Central memory CD8-positive, alpha-beta T cell (primary cell): ENCODE results near the gene MFSD6.
"Not testable (repeated sequence)": the region's sequence is repeated elsewhere in the genome, so short reads cannot be mapped to it uniquely, and the experiment has no call there.

Experiments used
- ATAC-seq: fragments of 150-1000 bp; cut with Tn5 transposase; replicated peaks from 2 replicates; pipeline ENCODE4 v1.10.0; 2022; ENCODE audit warnings: mild to moderate bottlenecking, moderate FRiP score, moderate number of reproducible peaks; ENCODE audit not compliant: poor library complexity, severe bottlenecking; ENCODE audit errors: extremely low read depth
- DNase-seq, 2 donors: peaks; one replicate each; pipeline ENCODE4 v3.0.0; 2021; ENCODE audit warnings: low spot score in 2 of 2
- H3K27ac Mint-ChIP-seq: one replicate; pipeline ENCODE4 v1.8.0; 2022; ENCODE audit warnings: low read depth, mild to moderate bottlenecking, moderate library complexity, mixed read lengths
- H3K27me3 Mint-ChIP-seq: one replicate; pipeline ENCODE4 v1.8.0; 2022; ENCODE audit warnings: mixed read lengths
- H3K36me3 Mint-ChIP-seq: one replicate; pipeline ENCODE4 v1.8.0; 2022; ENCODE audit warnings: mild to moderate bottlenecking, moderate library complexity, mixed read lengths; ENCODE audit not compliant: insufficient read depth
- H3K4me1 Mint-ChIP-seq: one replicate; pipeline ENCODE4 v1.8.0; 2022; ENCODE audit warnings: mixed read lengths
- H3K4me3 Mint-ChIP-seq: one replicate; pipeline ENCODE4 v1.8.0; 2022; ENCODE audit warnings: mild to moderate bottlenecking, moderate library complexity, mixed read lengths
- H3K9me3 Mint-ChIP-seq: one replicate; pipeline ENCODE4 v1.8.0; 2022; ENCODE audit warnings: mixed read lengths

The MFSD6 gene

GRCh38 chr2:190488516-190489233, 80.5 kb downstream of the MFSD6 start:
- Mint-ChIP-seq H3K27ac (no peak overlapping the region), H3K9me3 (peaks cover 10% of the 10 kb centered on the region), H3K36me3 (peaks cover 35% of the 10 kb centered on the region), H3K4me1 (peaks cover 25% of the 10 kb centered on the region), H3K27me3 (no peaks in the 10 kb centered on the region), H3K4me3 (no peak overlapping the region)
- DNase-seq (no peak), ATAC-seq (no peak)

GRCh38 chr2:190489475-190489874, 81.3 kb downstream of the MFSD6 start:
- Mint-ChIP-seq H3K36me3 (peaks cover 33% of the 10 kb centered on the region), H3K4me1 (peaks cover 33% of the 10 kb centered on the region), H3K9me3 (peaks cover 10% of the 10 kb centered on the region), H3K4me3 (no peak overlapping the region), H3K27me3 (no peaks in the 10 kb centered on the region), H3K27ac (no peak overlapping the region)
- no peak for ATAC-seq
- no peak for DNase-seq

- H3K4me1 Mint-ChIP-seq = peaks cover 43% of the 10 kb centered on the region
- H3K27me3 Mint-ChIP-seq = no peaks in the 10 kb centered on the region
- H3K36me3 Mint-ChIP-seq = peaks cover 34% of the 10 kb centered on the region
- no peak overlapping the region for H3K4me3 Mint-ChIP-seq
- DNase-seq (no peak), ATAC-seq (no peak)
- peaks cover 10% of the 10 kb centered on the region for H3K9me3 Mint-ChIP-seq
- no peak overlapping the region for H3K27ac Mint-ChIP-seq
These were observed 82.3 kb downstream of the MFSD6 start for GRCh38 chr2:190490502-190490901.

GRCh38 chr2:190493095-190493494, 84.9 kb downstream of the MFSD6 start:
- Mint-ChIP-seq H3K36me3 (peaks cover 39% of the 10 kb centered on the region), H3K4me3 (no peak overlapping the region), H3K27me3 (no peaks in the 10 kb centered on the region), H3K4me1 (peaks cover 46% of the 10 kb centered on the region), H3K9me3 (peaks cover 10% of the 10 kb centered on the region), H3K27ac (peak overlapping the region; percentile 49)
- ATAC-seq = no peak
- no peak for DNase-seq

- peaks cover 42% of the 10 kb centered on the region for H3K4me1 Mint-ChIP-seq
- H3K4me3 Mint-ChIP-seq, H3K9me3 Mint-ChIP-seq, ATAC-seq, DNase-seq, H3K27me3 Mint-ChIP-seq: not testable (repeated sequence)
- H3K27ac Mint-ChIP-seq = peak overlapping the region; percentile 49
- H3K36me3 Mint-ChIP-seq = peaks cover 41% of the 10 kb centered on the region
These were observed 86.6 kb downstream of the MFSD6 start for GRCh38 chr2:190494600-190495227.

GRCh38 chr2:190497428-190497827, 89.3 kb downstream of the MFSD6 start:
- H3K4me3 Mint-ChIP-seq = no peak overlapping the region
- H3K36me3 Mint-ChIP-seq = peaks cover 34% of the 10 kb centered on the region
- no peak for DNase-seq
- no peaks in the 10 kb centered on the region for H3K27me3 Mint-ChIP-seq
- no peak overlapping the region for H3K27ac Mint-ChIP-seq
- no peaks in the 10 kb centered on the region for H3K9me3 Mint-ChIP-seq
- H3K4me1 Mint-ChIP-seq = peaks cover 40% of the 10 kb centered on the region
- ATAC-seq = no peak

GRCh38 chr2:190499273-190499672, 91.1 kb downstream of the MFSD6 start:
- ATAC-seq (no peak), DNase-seq (no peak)
- H3K27ac Mint-ChIP-seq = peak overlapping the region; percentile 73
- peaks cover 33% of the 10 kb centered on the region for H3K4me1 Mint-ChIP-seq
- H3K27me3 Mint-ChIP-seq = no peaks in the 10 kb centered on the region
- H3K9me3 Mint-ChIP-seq = no peaks in the 10 kb centered on the region
- H3K4me3 Mint-ChIP-seq = no peak overlapping the region
- peaks cover 37% of the 10 kb centered on the region for H3K36me3 Mint-ChIP-seq

- peaks cover 25% of the 10 kb centered on the region for H3K4me1 Mint-ChIP-seq
- no peak for ATAC-seq
- H3K9me3 Mint-ChIP-seq = no peaks in the 10 kb centered on the region
- H3K4me3 Mint-ChIP-seq = no peak overlapping the region
- H3K36me3 Mint-ChIP-seq = peaks cover 39% of the 10 kb centered on the region
- peak overlapping the region; percentile 73 for H3K27ac Mint-ChIP-seq
- DNase-seq = no peak
- no peaks in the 10 kb centered on the region for H3K27me3 Mint-ChIP-seq
These were observed 91.9 kb downstream of the MFSD6 start for GRCh38 chr2:190500054-190500502.

- Mint-ChIP-seq H3K27ac (peak overlapping the region; percentile 73), H3K4me3 (no peak overlapping the region), H3K36me3 (peaks cover 41% of the 10 kb centered on the region), H3K9me3 (no peaks in the 10 kb centered on the region), H3K4me1 (peaks cover 15% of the 10 kb centered on the region), H3K27me3 (no peaks in the 10 kb centered on the region)
- DNase-seq (no peak), ATAC-seq (no peak)
These were observed 93.1 kb downstream of the MFSD6 start for GRCh38 chr2:190501231-190501630.

- H3K27ac Mint-ChIP-seq = peak overlapping the region; percentile 73
These were observed 93.7 kb downstream of the MFSD6 start for GRCh38 chr2:190501702-190502407.

GRCh38 chr2:190503088-190503487, 94.9 kb downstream of the MFSD6 start:
- Mint-ChIP-seq H3K36me3 (peaks cover 39% of the 10 kb centered on the region), H3K4me3 (no peak overlapping the region), H3K9me3 (no peaks in the 10 kb centered on the region), H3K27ac (peak overlapping the region; percentile 41), H3K27me3 (no peaks in the 10 kb centered on the region), H3K4me1 (peaks cover 21% of the 10 kb centered on the region)
- DNase-seq (no peak), ATAC-seq (no peak)

More at GRCh38 chr2:190501702-190502407, 93.7 kb downstream of the MFSD6 start:
- DNase-seq (no peak), ATAC-seq (no peak)
- no peak overlapping the region for H3K4me3 Mint-ChIP-seq
- H3K27me3 Mint-ChIP-seq = no peaks in the 10 kb centered on the region
- H3K9me3 Mint-ChIP-seq = no peaks in the 10 kb centered on the region
- peaks cover 45% of the 10 kb centered on the region for H3K36me3 Mint-ChIP-seq
- H3K4me1 Mint-ChIP-seq = peaks cover 20% of the 10 kb centered on the region

- peaks cover 33% of the 10 kb centered on the region for H3K36me3 Mint-ChIP-seq
- no peaks in the 10 kb centered on the region for H3K27me3 Mint-ChIP-seq
- no peaks in the 10 kb centered on the region for H3K9me3 Mint-ChIP-seq
- H3K4me1 Mint-ChIP-seq = peaks cover 21% of the 10 kb centered on the region
- ATAC-seq = no peak
- no peak overlapping the region for H3K27ac Mint-ChIP-seq
- no peak overlapping the region for H3K4me3 Mint-ChIP-seq
- DNase-seq = no peak
These were observed 96.8 kb downstream of the MFSD6 start for GRCh38 chr2:190504912-190505311.
